ENCODE results near the gene CPEB1.

Gene CPEB1

DNA sequence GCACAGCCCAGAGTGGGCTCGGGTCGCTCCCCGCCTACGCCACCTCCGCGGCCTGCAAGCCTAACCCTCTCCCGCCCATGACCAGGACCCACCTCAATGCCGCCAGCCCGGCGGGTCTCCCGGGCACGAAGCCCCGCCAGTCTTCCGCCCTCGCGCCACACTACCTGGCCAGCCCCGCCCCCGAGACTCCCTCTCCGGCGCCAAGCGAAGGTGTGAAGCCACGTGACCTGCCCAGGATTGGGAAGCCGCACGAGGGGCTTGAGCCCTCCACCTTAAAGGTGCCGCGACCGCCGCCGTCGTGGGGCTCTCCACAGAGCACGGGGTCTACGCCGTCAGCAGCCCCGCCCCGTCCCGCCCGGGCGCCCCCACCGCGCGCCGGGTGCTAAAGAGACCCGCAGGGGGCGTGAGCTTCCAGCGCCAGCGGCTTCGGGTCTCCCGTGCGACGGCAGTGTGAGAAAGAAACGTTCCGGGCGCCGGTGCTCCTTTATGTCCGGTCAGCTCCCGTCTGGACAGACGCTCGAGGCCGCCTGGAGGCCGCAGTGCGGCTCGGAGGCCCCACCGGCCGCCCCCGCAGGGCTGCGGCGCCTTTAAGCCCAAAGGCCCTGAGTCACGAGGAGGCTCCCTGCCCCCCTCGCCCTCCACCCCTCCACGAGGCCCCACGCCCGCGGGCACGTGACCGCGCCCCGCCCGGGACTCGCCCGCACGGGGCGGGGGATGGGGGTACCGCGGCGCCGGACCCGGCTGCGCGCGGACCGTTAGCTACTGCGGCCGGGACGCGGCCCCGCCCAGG lies at the start of gene CPEB1:
Gene CPEB1 (minus strand): TSS at position 319 of the 790 bp plus-strand sequence. CDS start 18,904 bp downstream, outside the sequence.
- DNase-seq (ENCODE audit: low read depth) = no peak

- DNase-seq (ENCODE audit: low read depth) = no peak
Measured at GRCh38 chr15:82692171-82692570, 45.0 kb upstream of the CPEB1 start.

GRCh38 chr15:82689147-82689546 lies 42.0 kb upstream of the CPEB1 start:
- DNase-seq (ENCODE audit: low read depth) = no peak

GRCh38 chr15:82688691-82689090 lies 41.5 kb upstream of the CPEB1 start:
- DNase-seq (ENCODE audit: low read depth) = no peak

DNA sequence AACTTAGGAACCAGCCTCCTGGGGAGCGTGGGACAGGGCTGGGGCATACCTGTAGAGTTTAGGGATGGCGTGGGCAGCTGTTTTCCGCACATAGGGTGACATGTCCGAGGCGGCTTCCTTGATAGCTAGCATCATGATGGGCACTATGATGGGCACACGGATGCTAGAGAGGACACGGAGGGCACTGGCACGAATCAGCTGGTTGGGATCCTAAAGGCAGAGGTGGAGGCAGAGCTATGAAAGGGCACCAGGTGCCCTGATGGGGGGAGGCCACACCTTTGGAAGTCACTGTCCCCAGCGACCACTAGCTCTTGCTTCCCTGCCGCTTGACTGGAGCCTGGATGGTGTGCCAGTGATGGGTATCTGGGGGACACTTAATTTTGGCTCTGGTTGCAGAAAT lies 34.2 kb upstream of the CPEB1 start:
- no peak for DNase-seq (ENCODE audit: low read depth)

DNA sequence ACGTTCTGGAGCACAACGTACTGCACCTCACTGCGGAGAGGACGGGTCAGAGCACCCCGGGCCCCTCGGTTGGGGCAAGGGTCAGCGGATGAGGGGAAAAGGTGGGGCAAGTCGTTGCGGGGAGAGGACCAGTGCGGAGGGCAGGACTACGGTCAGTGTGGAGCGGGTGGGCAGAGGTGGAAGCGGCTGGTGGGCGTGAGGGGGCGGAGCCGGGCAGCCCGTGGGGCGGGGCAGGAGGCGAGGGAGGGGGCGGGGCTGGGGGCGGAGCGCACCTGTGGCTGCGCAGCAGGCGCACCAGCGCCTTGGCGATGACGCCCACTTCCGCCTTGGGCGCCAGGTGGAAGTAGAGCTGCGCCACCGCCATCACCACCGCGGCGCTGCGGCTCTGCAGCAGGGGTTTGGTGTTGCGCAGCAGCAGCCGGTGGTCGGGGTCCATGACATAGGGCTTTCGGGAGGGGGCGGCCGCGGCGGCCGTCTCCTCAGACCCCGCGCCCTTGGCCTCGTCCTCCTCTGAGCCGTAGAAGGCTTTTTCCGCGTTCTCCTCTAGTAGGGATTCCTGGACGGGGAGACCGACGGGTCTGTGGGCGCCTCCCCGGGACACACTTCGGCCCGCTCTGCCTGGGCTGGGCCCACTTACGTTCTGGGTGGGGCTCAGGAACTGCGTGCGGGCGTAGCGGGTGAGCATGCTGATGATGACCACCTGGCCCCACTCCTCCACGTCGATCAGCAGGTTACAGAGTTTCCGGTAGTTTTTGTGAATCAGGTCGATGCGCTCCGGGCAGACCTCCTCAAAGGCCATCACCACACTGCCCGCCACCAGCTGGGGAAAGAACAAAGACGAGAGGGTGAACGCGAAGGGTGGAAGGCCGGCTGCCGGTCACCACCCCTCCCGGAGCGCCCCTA lies 33.3 kb upstream of the CPEB1 start:
- DNase-seq (ENCODE audit: low read depth) = peak; percentile 42

DNA sequence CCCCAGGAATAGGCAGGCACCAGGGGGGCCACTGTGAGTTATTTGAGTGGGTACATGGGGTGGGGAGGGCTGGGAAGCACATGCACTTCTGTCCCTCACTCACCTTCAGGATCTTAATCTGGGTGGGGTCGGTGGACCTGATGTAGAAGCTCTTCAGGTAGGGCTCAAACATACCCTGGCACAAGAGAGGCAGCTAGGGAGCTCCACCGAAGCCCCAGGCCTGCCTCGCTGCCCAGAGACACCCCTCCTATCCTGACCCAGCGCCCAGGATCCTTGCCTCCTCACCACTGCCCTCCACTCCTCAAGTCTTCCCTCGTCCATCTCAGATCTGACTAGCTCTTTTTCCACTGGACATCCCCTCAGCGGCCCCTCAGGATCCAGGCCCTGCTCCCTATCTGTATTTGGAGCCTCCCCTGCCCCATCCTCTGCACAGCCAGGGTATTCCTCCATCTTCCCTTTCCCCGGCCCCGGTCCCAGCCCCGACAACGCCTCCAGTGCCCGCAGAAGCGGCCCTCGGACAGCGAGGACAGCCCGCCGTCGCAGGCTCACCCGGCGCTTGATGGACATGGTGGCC lies 32.5 kb upstream of the CPEB1 start:
- DNase-seq (ENCODE audit: low read depth) = no peak

DNA sequence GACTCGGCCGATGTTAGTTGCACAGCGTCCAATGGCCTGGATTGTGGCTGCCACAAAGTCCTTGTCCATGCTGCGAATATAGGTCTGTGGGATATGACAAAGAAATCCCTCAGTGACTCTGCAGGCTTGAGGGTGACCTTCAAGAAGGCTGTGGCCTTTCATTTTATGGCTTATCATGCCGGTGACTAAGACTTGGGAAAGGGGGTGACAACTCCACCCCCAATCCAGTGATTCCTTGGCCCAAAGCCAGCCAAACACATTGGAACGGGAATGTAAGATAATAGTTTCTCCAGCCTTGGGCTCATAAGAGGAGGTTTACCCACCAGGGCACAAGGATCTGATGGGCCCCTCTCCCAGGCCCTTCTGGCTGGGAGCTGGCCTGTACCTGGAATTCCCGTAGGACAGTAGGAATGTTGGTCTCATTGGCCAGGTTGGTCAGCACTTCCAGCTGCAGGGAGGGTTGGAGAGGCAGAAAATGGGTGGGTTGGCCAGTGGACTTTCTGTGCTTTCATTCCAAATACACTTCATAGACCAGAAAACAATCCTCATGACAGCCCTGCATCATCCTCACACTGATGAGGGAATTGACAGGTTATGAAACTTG lies 30.7 kb upstream of the CPEB1 start:
- no peak for DNase-seq (ENCODE audit: low read depth)

GRCh38 chr15:82674873-82675272 lies 27.7 kb upstream of the CPEB1 start:
- DNase-seq (ENCODE audit: low read depth) = no peak

GRCh38 chr15:82670699-82671098 lies 23.5 kb upstream of the CPEB1 start:
- DNase-seq (ENCODE audit: low read depth) = no peak

GRCh38 chr15:82666606-82667005 lies 19.4 kb upstream of the CPEB1 start:
- DNase-seq (ENCODE audit: low read depth) = no peak

GRCh38 chr15:82664021-82664420 lies 16.9 kb upstream of the CPEB1 start:
- DNase-seq (ENCODE audit: low read depth) = no peak

GRCh38 chr15:82663186-82663600 lies 16.0 kb upstream of the CPEB1 start:
- no peak for DNase-seq (ENCODE audit: low read depth)

- DNase-seq (ENCODE audit: low read depth) = no peak
Measured at GRCh38 chr15:82662641-82663040, 15.5 kb upstream of the CPEB1 start.

DNA sequence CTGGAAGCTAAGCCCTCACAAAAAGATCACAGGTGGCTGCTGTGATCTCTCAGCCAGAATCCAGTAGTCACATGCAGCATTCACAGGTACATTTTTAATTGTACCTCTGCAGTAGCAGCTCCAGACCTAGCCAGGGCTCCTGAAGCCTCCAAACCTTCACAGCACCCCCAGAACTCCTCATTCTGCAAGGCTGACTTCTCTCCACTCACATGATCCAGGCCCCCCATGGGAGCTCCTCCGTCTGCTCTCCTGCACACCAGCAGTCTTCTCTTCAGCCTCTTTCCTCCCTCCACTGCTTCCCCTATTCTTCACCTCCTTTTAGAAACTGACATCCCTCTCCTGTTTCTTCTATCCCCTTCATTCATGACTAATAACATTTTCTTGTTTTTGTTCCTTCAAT lies 13.2 kb upstream of the CPEB1 start:
- no peak for DNase-seq (ENCODE audit: low read depth)

DNA sequence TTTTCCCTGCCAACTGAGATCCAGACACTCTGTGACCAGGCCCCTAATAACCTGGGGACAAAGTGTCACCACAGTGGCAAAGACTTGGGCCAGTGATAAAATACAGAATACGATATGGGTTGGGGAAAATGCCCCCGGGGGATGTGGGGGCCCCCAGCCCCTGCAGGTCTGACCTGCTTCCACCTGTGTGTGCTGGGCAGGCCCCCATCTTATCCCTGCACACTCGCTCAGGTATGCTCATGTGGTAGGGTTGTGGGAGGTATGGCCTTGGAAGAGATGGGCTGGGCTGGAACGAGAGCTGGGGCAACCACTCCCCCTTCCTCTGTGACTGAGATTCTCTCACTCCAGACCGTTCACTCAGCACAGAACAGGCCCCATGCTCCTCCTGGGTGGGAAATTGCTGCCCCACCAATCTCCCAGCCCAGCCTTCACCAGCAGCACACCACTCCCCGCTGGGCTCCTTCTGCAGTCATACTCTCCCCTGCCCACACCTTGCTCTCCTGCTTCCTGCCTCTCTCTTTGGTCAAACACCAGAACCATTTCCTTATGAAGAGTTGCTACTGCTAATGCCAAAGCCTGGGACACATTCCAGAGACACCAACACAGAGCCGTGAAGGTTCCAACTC lies 9.6 kb upstream of the CPEB1 start:
- DNase-seq (ENCODE audit: low read depth) = no peak

- no peak for DNase-seq (ENCODE audit: low read depth)
Measured at GRCh38 chr15:82655606-82656005, 8.4 kb upstream of the CPEB1 start.

GRCh38 chr15:82653483-82654168 lies 6.5 kb upstream of the CPEB1 start:
- DNase-seq (ENCODE audit: low read depth) = no peak

DNA sequence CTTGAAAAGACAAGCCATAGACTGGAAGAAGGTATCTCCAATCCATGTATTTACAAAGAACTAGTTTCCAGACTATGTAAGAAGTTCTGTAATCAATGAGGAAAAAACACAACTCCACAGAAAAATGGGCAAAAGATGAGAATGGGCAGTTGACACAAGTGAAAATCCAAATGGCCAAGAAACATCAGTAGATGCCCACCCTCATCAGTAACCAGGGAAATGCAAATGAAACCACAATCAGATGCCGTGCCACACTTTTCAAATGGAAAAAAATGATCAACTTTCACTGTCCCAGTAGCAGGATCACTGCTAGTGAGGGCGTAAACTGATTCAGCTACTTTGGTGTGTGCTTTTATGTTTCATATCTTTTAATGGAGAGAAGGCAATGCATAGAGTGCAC lies 4.5 kb upstream of the CPEB1 start:
- DNase-seq (ENCODE audit: low read depth) = no peak

DNA sequence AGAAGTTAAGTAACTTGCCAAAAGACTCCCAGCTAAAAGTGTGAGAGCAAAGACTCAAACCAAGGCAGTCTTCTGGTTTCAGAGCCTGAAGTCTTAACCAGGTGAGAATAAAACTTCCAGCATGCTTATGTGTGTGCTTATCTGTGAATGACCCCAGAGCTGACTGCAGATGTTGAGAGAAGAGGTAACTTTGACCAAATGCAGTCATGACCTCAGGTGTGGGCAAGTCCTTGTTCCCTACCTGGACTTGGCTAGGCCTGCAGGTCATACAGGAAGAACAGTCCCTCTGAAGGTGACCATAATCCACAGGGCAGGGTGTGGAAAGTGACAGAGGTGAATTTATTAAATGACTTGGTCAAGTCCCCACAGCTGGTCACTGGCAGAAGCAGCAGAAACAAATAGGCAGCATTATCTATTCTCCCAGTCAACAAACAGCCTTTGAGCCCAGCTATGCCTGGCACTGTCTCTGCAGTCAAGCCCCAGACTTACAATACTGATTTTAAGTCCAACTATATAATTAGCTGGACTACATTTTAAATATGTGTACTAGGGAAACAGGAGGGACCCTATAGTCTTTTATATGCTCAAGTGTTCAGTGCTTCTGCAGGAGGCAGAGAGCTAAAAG lies 3.0 kb upstream of the CPEB1 start:
- no peak for DNase-seq (ENCODE audit: low read depth)
